Endothelial cell (in vitro differentiated cells): ENCODE data around the gene GHRL. TPM values are rescaled to one million over a fixed set of nuclear protein-coding genes. Genes with fewer than 3 reads are reported as not detected.

Source experiments
- DNase-seq: peaks from one replicate; pipeline ENCODE4 v3.0.0; 2021; ENCODE audit warnings: low spot score
- H3K27ac Mint-ChIP-seq: one replicate; pipeline ENCODE4 v1.8.0; 2021; ENCODE audit warnings: mixed read lengths, inconsistent platforms; ENCODE audit not compliant: unreplicated experiment
- H3K27me3 Mint-ChIP-seq: one replicate; pipeline ENCODE4 v1.8.0; 2021; ENCODE audit warnings: mild to moderate bottlenecking, moderate library complexity, mixed read lengths, inconsistent platforms; ENCODE audit not compliant: unreplicated experiment
- H3K36me3 Mint-ChIP-seq: one replicate; pipeline ENCODE4 v1.8.0; 2021; ENCODE audit warnings: mild to moderate bottlenecking, low read depth, mixed read lengths, inconsistent platforms; ENCODE audit not compliant: unreplicated experiment
- H3K4me1 Mint-ChIP-seq: one replicate; pipeline ENCODE4 v1.8.0; 2021; ENCODE audit warnings: mild to moderate bottlenecking, mixed read lengths, inconsistent platforms; ENCODE audit not compliant: unreplicated experiment
- H3K4me3 Mint-ChIP-seq: one replicate; pipeline ENCODE4 v1.8.0; 2021; ENCODE audit warnings: mild to moderate bottlenecking, mixed read lengths, inconsistent platforms; ENCODE audit not compliant: unreplicated experiment
- H3K9me3 Mint-ChIP-seq: one replicate; pipeline ENCODE4 v1.8.0; 2021; ENCODE audit warnings: mixed read lengths, inconsistent platforms; ENCODE audit not compliant: unreplicated experiment
- total RNA-seq: library from RNA; stranded (reverse); fragmentation: NEBNext Ultra II Directional; extraction: Animal tissue kit (Norgen Biotek cat#: 25700); gene quantifications from one replicate; pipeline ENCODE4 v1.2.1, GENCODE V29; 2021; ENCODE audit not compliant: unreplicated experiment
- TF ChIP-seq, protein P1 (sequence below): fragments of 200-600 bp; sonication (generic); IDR thresholded peaks from one replicate; pipeline ENCODE4 v1.5.0; 2021; ENCODE audit warnings: antibody characterized with exemption; ENCODE audit not compliant: unreplicated experiment

GHRL gene
- total RNA-seq, 1 donor from 2014 or later = 0.62 TPM

DNA sequence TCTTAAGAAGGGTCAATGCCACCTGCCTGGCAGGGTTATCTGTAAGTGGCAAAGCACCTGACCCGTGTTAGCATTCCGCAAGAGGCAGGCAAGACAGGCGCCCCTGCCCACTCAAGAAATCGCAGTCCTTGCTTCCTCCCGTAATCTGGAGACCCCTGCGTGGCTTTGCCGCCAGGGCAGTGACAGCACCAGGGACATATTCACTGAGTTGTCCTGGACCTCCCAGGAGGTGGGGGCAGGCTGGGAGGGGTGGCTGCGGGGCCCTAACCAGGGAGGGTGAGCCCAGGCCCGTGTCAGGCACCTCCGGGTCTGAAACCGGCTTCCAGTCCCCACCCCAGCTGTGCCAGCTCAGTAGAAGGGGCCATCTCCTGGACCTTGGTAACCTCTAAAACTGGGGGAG lies 44.0 kb upstream of the GHRL start:
- H3K27me3 Mint-ChIP-seq = peaks cover 6% of the 10 kb centered on the region
- DNase-seq = no peak
- H3K9me3 Mint-ChIP-seq = no peaks in the 10 kb centered on the region
- no peak overlapping the region for H3K27ac Mint-ChIP-seq
- peaks cover 25% of the 10 kb centered on the region for H3K4me1 Mint-ChIP-seq
- TF ChIP-seq, protein P1, sequence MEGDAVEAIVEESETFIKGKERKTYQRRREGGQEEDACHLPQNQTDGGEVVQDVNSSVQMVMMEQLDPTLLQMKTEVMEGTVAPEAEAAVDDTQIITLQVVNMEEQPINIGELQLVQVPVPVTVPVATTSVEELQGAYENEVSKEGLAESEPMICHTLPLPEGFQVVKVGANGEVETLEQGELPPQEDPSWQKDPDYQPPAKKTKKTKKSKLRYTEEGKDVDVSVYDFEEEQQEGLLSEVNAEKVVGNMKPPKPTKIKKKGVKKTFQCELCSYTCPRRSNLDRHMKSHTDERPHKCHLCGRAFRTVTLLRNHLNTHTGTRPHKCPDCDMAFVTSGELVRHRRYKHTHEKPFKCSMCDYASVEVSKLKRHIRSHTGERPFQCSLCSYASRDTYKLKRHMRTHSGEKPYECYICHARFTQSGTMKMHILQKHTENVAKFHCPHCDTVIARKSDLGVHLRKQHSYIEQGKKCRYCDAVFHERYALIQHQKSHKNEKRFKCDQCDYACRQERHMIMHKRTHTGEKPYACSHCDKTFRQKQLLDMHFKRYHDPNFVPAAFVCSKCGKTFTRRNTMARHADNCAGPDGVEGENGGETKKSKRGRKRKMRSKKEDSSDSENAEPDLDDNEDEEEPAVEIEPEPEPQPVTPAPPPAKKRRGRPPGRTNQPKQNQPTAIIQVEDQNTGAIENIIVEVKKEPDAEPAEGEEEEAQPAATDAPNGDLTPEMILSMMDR = no peak
- no peaks in the 10 kb centered on the region for H3K36me3 Mint-ChIP-seq
- no peak overlapping the region for H3K4me3 Mint-ChIP-seq

DNA sequence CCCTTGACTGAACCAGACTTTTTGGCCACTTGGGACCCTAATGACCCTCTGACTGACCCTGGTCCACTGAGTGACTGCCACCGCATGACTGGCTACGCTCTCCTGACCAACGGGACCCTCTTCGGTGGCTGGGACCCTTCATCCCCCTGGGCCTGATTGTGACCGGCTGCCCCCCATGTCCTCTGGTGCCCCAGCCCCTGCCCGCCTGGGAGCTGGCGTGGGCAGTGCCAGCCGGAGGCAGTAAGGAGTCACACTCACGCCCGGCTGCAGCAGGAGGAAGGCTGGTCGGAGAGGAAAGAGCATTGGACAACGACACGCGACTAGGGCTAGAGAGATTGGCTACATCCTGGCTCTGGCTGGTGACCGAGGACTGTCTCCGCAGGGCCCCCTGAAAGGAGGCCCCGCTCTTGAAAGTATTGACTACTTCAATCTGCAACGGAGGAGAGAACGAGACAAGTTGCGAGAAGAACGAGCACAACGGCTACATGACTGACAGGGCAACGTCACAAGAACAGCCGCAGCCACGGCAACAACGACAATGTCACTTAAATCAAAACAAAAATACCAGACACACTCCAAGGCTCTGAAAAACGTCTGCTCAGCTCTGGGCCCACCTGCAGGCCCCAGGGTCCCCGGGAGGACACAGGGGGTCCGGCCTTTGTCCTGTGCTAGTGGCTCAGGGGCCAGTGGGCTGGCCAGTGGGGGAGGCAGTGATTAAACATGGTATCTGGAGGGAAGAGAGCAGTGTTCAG lies 43.3 kb upstream of the GHRL start:
- H3K9me3 Mint-ChIP-seq = no peaks in the 10 kb centered on the region
- H3K36me3 Mint-ChIP-seq = no peaks in the 10 kb centered on the region
- DNase-seq = no peak
- peaks cover 25% of the 10 kb centered on the region for H3K4me1 Mint-ChIP-seq
- H3K4me3 Mint-ChIP-seq = no peak overlapping the region
- TF ChIP-seq, protein P1 = no peak
- peak overlapping the region; percentile 61 for H3K27ac Mint-ChIP-seq
- H3K27me3 Mint-ChIP-seq = peaks cover 6% of the 10 kb centered on the region

DNA sequence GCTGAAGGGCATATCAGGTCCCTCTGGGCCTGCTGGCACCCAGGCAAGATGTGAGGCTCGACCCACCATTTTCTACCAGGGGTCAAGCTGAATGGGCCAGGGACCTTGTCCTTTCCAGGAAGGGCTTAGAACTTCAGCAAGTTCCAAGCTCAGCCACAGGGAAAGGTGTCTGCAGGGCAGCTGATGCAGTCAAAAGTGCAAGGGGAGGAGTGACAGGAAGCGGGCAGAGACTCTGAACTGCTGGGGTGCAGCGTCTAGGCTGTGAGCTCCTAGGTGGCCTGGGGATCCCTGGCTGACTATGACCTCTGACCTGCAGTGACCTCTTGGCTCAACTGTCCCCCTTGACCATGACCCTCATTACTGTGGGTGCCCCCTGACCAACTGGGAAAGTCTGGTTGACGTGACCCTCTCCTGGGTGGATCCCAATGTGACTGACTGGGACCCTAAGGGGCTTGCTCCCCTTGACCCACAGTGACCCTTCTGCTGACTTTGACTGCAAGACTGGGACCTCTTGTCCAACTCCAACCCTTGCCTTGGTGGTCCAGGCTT lies 42.5 kb upstream of the GHRL start:
- H3K9me3 Mint-ChIP-seq = no peaks in the 10 kb centered on the region
- H3K4me3 Mint-ChIP-seq = no peak overlapping the region
- TF ChIP-seq, protein P1 = no peak
- H3K27me3 Mint-ChIP-seq = peaks cover 6% of the 10 kb centered on the region
- H3K36me3 Mint-ChIP-seq = no peaks in the 10 kb centered on the region
- DNase-seq = no peak
- peaks cover 25% of the 10 kb centered on the region for H3K4me1 Mint-ChIP-seq
- H3K27ac Mint-ChIP-seq = no peak overlapping the region

DNA sequence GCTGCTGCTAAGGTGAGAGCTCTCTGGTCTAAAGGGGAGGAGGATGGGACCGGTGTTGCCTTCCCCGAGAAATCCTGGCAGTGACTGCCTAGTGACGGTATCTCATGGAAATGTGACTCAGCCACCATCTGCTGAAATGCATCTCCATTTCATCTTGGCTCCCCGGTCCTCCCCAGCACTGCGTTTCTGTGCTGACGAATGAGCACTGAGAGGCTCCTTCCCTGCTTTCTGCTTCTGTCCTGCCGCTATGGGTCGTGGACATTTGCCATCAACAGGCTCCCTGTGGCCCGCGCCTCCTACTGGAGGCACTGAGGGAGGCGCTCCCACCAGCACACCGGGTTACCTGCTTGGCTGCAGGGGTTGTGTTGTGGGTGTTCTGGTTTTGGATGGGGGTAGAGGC lies 41.7 kb upstream of the GHRL start:
- H3K27ac Mint-ChIP-seq = no peak overlapping the region
- peaks cover 22% of the 10 kb centered on the region for H3K4me1 Mint-ChIP-seq
- no peak overlapping the region for H3K4me3 Mint-ChIP-seq
- TF ChIP-seq, protein P1 = peak; percentile 48
- H3K36me3 Mint-ChIP-seq = peaks cover 2% of the 10 kb centered on the region
- no peaks in the 10 kb centered on the region for H3K9me3 Mint-ChIP-seq
- peaks cover 6% of the 10 kb centered on the region for H3K27me3 Mint-ChIP-seq
- peak; percentile 46 for DNase-seq

DNA sequence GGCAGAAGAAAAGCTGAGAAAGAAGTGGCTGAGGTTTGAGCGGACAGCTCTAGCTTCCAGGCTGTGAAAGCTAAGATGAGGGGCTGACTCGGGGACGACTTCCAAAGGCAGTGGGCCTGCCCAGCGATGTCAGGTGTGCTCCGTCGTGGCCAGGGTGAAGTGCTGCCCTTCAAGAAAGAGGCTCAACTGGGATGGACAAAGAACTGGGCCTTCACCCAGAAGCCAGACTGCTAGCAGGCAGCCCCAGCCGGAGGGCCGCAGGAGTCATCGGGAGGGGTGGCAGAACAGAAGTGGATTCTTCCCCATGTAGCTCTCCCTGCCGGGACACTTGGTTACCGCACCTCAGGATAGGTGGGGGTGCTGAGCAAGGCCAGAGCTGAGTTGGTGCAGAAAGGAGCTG lies 41.3 kb upstream of the GHRL start:
- DNase-seq = no peak
- no peaks in the 10 kb centered on the region for H3K9me3 Mint-ChIP-seq
- no peak overlapping the region for H3K27ac Mint-ChIP-seq
- peaks cover 4% of the 10 kb centered on the region for H3K36me3 Mint-ChIP-seq
- H3K4me1 Mint-ChIP-seq = peaks cover 19% of the 10 kb centered on the region
- TF ChIP-seq, protein P1 = no peak
- no peak overlapping the region for H3K4me3 Mint-ChIP-seq
- peaks cover 6% of the 10 kb centered on the region for H3K27me3 Mint-ChIP-seq
